T-helper 2 cell treated with Interferon-gamma antibody and Interleukin-4, amounts not matched to agents 5 μg/mL and 100 μg/mL, for 36 hours (primary cell): ENCODE results near the gene DEPDC5.

ENCODE experiments used
- DNase-seq: peaks from one replicate; pipeline ENCODE4 v3.0.0; 2021; ENCODE audit warnings: low spot score
- H3K27ac Mint-ChIP-seq: one replicate; pipeline ENCODE4 v1.8.0; 2021; ENCODE audit warnings: mild to moderate bottlenecking, mixed read lengths
- H3K27me3 Mint-ChIP-seq: one replicate; pipeline ENCODE4 v1.8.0; 2021; ENCODE audit warnings: low read depth, mixed read lengths
- H3K36me3 Mint-ChIP-seq: one replicate; pipeline ENCODE4 v1.8.0; 2021; ENCODE audit warnings: low read depth, mixed read lengths
- H3K4me1 Mint-ChIP-seq: one replicate; pipeline ENCODE4 v1.8.0; 2021; ENCODE audit warnings: low read depth, mixed read lengths
- H3K4me3 Mint-ChIP-seq: one replicate; pipeline ENCODE4 v1.8.0; 2022; ENCODE audit warnings: mild to moderate bottlenecking, moderate library complexity, mixed read lengths
- H3K9me3 Mint-ChIP-seq: one replicate; pipeline ENCODE4 v1.8.0; 2021; ENCODE audit warnings: mixed read lengths

DEPDC5 gene

DNA sequence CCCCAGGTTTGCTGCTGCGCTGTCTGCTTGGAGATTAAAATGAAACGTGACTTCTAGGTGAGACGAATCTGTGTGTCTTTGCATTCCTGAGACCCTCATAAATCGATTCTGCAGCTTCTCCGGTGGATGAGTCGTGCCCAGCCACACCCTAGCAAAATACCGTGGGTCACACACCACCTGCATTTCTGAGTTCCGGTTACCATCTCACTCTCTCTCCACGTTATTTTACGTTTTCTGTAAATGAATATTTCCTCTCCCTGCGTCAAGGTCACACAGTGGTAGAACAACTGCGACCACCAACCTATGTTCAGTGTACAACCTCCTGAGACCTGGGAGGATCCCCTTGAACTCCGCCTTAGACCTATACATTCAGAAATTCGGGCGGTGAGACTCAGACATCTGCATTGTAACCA, 191.6 kb downstream of the DEPDC5 start:
- DNase-seq = no peak
- Mint-ChIP-seq H3K4me1 (peaks cover 15% of the 10 kb centered on the region), H3K4me3 (no peak overlapping the region), H3K36me3 (peaks cover 25% of the 10 kb centered on the region), H3K27ac (no peak overlapping the region), H3K27me3 (no peaks in the 10 kb centered on the region), H3K9me3 (no peaks in the 10 kb centered on the region)

DNA sequence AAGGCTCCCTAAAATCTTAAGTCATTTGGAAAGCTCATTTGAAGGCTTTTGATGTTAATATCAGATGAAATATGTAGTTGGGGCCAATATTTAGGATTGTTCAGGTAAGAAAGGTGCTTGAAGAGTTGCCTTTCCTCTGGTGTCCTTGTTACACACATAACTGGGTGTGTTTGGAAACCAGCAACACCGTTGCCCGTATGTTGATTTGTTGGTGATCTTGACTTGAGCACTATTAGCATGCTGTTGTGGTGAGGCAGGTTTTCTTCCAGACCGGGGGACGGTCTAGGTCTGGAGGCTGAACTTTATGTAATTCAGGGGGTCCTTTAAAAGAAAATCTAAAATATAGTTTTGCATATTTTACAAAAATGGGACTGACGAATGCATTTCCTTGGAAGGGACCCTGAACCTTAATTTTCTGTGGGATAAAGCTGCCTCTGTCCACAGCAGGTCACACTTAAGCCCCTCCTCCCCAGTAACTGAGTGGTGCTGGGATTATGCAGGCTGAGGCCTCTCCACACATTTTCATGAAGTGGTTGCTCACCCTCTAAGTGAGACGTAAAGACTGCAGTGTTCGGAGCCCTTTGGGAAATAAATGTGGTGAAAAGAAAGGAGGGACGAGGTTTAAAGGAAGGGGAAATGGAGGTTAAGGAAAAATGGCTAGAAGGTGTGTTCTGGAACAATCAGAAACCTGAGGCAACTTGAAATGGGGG, 192.3 kb downstream of the DEPDC5 start:
- peaks cover 19% of the 10 kb centered on the region for H3K4me1 Mint-ChIP-seq
- H3K27me3 Mint-ChIP-seq = no peaks in the 10 kb centered on the region
- no peak overlapping the region for H3K4me3 Mint-ChIP-seq
- H3K27ac Mint-ChIP-seq = no peak overlapping the region
- H3K36me3 Mint-ChIP-seq = peaks cover 31% of the 10 kb centered on the region
- DNase-seq = no peak
- H3K9me3 Mint-ChIP-seq = no peaks in the 10 kb centered on the region

DNA sequence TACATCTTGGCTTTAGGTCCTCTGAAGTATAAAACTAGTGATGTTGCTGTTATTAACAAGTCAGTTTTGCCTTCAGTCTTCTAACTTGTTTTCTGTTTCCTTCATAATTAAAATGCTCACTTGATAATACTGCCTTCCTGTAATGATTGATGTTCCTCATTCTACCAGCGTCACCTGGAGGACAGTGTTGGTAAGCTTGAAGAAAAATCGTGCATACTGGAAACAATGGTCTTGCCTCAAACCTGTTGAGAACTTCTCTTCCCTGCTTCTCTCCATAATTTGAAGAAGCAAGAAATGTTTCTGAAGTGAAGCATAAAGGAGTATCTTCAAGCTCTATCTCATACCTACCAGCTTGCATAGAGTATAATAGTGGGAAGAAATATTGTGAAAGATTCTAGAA, 193.5 kb downstream of the DEPDC5 start:
- H3K36me3 Mint-ChIP-seq = peaks cover 42% of the 10 kb centered on the region
- H3K9me3 Mint-ChIP-seq = no peaks in the 10 kb centered on the region
- peak overlapping the region; percentile 80 for H3K27ac Mint-ChIP-seq
- H3K4me3 Mint-ChIP-seq = peak overlapping the region; percentile 70
- H3K27me3 Mint-ChIP-seq = no peaks in the 10 kb centered on the region
- DNase-seq = no peak
- peaks cover 29% of the 10 kb centered on the region for H3K4me1 Mint-ChIP-seq

DNA sequence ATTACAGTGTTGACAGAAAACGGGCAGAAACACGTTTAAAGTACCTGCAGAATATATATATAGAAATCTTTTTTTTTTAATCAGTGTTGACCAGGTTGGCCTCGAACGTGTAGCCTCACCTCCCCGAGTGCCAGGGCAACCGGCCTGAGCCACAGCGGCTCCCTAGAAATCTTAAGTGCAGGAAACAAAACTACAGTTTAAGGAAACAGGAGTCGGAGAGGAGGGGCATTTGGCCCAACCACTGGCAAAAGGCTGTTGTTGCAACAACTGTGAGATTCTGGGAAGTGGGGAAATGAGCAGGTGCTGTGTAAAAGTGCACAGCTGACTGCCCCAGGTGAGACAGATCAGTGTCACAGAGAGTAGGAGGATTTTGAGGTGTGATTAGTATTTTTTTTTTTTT, 194.2 kb downstream of the DEPDC5 start:
- H3K36me3 Mint-ChIP-seq = peaks cover 42% of the 10 kb centered on the region

DNA sequence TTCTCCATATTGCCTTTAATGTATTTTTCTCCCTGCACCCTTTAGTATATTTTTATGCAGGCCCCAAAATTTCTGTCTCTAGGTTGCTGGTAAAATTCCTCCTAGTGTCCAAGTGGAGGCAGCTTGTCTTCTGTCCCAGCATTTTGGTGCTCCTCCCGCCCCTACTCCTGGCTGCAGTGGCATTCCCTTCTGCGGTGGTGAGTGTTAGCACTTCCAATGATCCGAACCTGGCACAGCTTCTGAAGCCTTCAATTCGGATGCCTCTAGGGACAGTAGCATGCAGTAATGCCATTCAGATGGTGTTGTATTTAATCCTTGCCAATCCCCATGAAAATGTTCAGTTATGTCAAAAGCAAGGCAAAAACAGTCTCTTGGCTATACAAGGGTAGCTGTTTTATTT, 196.4 kb downstream of the DEPDC5 start:
- Mint-ChIP-seq H3K9me3 (no peaks in the 10 kb centered on the region), H3K36me3 (peaks cover 56% of the 10 kb centered on the region), H3K27me3 (no peaks in the 10 kb centered on the region), H3K4me1 (peaks cover 47% of the 10 kb centered on the region), H3K4me3 (no peak overlapping the region), H3K27ac (no peak overlapping the region)
- no peak for DNase-seq

More for the DNA sequence above, 194.2 kb downstream of the DEPDC5 start:
- Mint-ChIP-seq H3K4me1 (peaks cover 30% of the 10 kb centered on the region), H3K4me3 (no peak overlapping the region), H3K27ac (no peak overlapping the region), H3K9me3 (no peaks in the 10 kb centered on the region), H3K27me3 (no peaks in the 10 kb centered on the region)
- DNase-seq = no peak

DNA sequence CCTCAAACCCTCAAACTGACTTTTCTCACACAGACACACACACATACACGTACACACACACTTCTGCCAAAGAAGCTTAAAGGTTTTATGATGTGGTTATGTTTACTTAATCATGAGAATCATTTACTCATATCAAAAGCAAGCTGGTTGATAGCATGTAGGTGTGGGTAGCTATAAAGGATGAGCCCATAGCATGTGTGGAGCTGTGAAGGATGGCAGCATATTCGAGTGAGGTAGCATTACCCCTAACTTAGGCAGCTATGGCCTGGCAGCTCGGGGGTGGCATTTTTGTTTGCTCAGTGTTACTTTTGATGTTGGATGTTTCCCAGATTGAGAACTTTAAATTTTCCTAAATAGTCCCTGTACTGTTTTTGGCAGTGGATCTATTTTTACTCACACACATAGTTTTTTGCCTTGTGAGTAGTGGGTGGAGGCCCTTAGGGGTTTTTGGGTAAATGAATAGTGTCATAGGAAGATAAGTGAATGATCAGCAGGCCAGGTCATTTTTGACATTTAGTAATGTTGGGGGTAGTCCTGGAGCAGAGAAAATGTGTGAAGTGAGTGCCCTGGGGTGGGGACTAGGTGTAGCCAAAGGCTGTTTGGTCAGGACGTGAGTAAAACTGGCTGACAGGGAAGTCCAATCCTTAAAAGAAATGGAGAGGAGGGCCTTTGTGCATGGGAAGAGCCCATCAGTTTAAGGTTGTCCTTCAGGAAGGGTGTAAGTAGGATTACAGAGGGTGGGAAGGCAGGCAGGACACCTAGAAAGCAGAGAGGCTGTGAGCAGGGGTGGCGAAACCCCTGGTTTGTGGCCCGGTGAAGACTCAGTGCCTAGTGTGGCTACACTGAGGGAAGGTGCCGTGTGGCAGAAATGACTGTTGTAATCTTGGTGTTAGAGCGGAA, 197.6 kb downstream of the DEPDC5 start:
- Mint-ChIP-seq H3K36me3 (peaks cover 66% of the 10 kb centered on the region), H3K4me3 (peak overlapping the region; percentile 35), H3K4me1 (peaks cover 55% of the 10 kb centered on the region), H3K27ac (peak overlapping the region; percentile 64), H3K27me3 (no peaks in the 10 kb centered on the region), H3K9me3 (no peaks in the 10 kb centered on the region)
- DNase-seq = peak; percentile 32

DNA sequence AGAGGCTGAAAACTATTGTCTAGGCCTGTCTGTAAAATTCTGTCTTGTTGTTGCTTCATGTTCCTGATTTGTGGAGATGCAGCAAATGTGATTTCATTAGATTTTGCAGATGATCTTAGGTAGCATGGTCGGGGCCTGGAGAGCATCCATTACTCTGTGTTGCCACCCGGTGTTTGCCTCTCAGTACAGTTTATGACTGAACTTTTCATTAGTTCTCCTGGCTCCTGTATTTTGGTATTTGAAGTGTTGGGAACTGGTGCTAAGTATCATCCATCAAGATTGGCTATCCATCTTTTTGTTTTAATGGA, 198.2 kb downstream of the DEPDC5 start:
- no peak for DNase-seq
- peaks cover 55% of the 10 kb centered on the region for H3K4me1 Mint-ChIP-seq
- no peak overlapping the region for H3K4me3 Mint-ChIP-seq
- H3K27ac Mint-ChIP-seq = no peak overlapping the region
- H3K27me3 Mint-ChIP-seq = no peaks in the 10 kb centered on the region
- no peaks in the 10 kb centered on the region for H3K9me3 Mint-ChIP-seq
- H3K36me3 Mint-ChIP-seq = peaks cover 71% of the 10 kb centered on the region

DNA sequence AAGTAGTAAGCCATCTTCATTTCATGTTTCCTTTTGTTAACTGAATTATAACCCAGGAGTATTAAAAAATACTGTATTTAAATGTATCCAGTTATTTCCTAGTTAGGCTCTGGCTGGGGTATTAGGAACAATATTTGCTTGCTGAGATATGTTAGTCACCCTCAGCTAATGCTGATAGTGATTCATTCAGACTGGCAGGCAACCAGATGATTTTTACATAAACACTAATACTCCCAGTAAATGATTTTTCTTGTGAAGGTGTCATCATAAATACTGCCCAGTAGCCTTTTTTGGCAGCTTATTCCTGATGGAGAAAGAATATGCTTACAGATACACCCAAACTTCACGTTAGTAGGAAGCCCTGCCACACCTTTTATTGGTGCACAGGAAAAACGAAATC, 198.7 kb downstream of the DEPDC5 start:
- DNase-seq = no peak
- Mint-ChIP-seq H3K27ac (no peak overlapping the region), H3K4me1 (peaks cover 50% of the 10 kb centered on the region), H3K27me3 (no peaks in the 10 kb centered on the region), H3K9me3 (no peaks in the 10 kb centered on the region), H3K36me3 (peaks cover 71% of the 10 kb centered on the region), H3K4me3 (no peak overlapping the region)

DNA sequence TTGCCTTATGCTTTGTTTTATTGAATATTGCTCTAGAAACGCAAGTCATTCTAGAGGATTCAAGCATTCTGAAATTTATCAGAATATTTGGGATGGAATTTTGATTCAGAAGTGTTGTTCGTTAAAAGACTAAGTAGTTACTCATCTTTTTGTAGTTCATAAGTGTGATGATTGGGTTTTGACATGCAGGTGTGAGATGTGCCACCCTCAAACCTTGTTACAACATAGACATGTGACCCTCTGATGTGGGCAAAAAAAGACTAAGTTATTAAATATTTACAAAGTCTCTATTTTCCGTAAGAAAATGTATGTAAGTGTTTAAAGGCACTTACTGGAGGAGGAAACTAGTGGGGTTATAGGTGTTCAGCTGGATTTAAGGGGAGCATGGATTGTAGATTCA, 199.4 kb downstream of the DEPDC5 start:
- DNase-seq = no peak
- Mint-ChIP-seq H3K4me1 (peaks cover 49% of the 10 kb centered on the region), H3K36me3 (peaks cover 72% of the 10 kb centered on the region)

DNA sequence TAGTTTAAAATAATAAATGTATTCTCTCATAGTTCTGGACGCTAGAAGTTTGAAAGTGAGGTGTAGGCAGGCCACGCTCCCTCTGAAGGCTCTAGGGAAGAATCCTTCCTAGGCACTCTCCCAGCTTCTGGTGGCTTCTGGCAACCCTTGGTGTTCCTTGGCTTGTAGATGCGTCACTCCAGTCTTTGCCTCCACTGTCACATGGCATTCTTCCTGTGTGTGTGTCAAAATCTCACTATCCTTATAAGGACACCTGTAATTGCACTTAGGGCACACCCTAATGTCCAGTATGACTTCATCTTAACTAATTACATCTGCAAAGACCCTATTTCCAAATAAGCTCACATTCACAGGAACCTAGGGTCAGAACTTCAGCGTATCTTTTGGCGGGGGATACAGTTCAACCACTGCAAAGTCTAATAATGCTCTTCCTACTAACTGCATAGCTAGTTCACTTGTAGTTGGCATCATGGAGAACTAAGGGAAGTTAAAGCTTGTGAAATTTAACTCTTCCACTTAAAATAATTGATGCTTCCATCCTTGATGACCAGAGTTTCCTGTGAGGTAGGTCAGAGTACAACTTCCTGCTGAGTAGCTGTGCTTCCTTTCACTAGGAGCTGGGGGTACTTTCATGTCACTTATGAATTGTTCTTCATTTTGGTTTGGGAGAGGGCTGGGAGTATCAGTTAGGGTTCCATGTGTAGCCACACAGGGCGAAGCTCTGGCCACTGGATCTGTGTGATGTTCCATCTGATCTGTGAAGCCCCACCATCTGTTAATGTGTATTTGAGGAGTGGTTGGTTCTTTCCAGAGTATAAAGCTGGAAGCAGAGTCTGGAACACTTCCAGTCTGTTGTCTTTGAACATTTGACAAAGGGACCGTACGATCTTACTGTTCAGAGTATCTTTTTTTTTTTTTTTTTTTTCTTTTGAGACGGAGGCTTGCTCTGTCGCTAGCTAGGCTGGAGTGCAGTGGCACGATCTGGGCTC, 201.0 kb downstream of the DEPDC5 start:
- Mint-ChIP-seq H3K27ac (no peak overlapping the region), H3K36me3 (peaks cover 69% of the 10 kb centered on the region), H3K4me3 (no peak overlapping the region), H3K4me1 (peaks cover 51% of the 10 kb centered on the region), H3K27me3 (no peaks in the 10 kb centered on the region), H3K9me3 (no peaks in the 10 kb centered on the region)
- no peak for DNase-seq

More for the DNA sequence above, 199.4 kb downstream of the DEPDC5 start:
- Mint-ChIP-seq H3K27me3 (no peaks in the 10 kb centered on the region), H3K9me3 (no peaks in the 10 kb centered on the region), H3K27ac (no peak overlapping the region), H3K4me3 (no peak overlapping the region)

DNA sequence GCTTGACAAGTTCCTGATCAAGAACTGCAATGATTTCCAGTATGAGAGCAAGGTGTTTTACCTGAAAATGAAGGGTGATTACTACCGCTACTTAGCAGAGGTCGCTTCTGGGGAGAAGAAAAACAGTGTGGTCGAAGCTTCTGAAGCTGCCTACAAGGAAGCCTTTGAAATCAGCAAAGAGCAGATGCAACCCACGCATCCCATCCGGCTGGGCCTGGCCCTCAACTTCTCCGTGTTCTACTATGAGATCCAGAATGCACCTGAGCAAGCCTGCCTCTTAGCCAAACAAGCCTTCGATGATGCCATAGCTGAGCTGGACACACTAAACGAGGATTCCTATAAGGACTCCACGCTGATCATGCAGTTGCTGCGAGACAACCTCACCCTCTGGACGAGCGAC, 202.5 kb downstream of the DEPDC5 start:
- Mint-ChIP-seq H3K4me3 (no peak overlapping the region), H3K36me3 (peaks cover 58% of the 10 kb centered on the region), H3K4me1 (peaks cover 43% of the 10 kb centered on the region), H3K9me3 (no peaks in the 10 kb centered on the region), H3K27ac (no peak overlapping the region), H3K27me3 (no peaks in the 10 kb centered on the region)
- no peak for DNase-seq
